ENCODE measurements around the gene EXTL1.

EXTL1 gene

GRCh38 chr1:26023826-26024225 lies 2.3 kb downstream of the EXTL1 start:
- DNase-seq (ENCODE audit: low read depth in 1 of 2, low spot score in 1 of 2) = no peak

- DNase-seq (ENCODE audit: low read depth in 1 of 2, low spot score in 1 of 2) = no peak
These were observed 3.5 kb downstream of the EXTL1 start for GRCh38 chr1:26025060-26025459.

- no peak for DNase-seq (ENCODE audit: low read depth in 1 of 2, low spot score in 1 of 2)
These were observed 3.9 kb downstream of the EXTL1 start for GRCh38 chr1:26025517-26025916.

- no peak for DNase-seq (ENCODE audit: low read depth in 1 of 2, low spot score in 1 of 2)
These were observed 6.3 kb downstream of the EXTL1 start for GRCh38 chr1:26027716-26028489.

- DNase-seq (ENCODE audit: low read depth in 1 of 2, low spot score in 1 of 2) = no peak
These were observed 7.0 kb downstream of the EXTL1 start for GRCh38 chr1:26028490-26028980.

GRCh38 chr1:26029054-26029863 lies 7.7 kb downstream of the EXTL1 start:
- no peak for DNase-seq (ENCODE audit: low read depth in 1 of 2, low spot score in 1 of 2)

GRCh38 chr1:26029864-26030481 lies 8.4 kb downstream of the EXTL1 start:
- no peak for DNase-seq (ENCODE audit: low read depth in 1 of 2, low spot score in 1 of 2)

- no peak for DNase-seq (ENCODE audit: low read depth in 1 of 2, low spot score in 1 of 2)
These were observed 9.6 kb downstream of the EXTL1 start for GRCh38 chr1:26031196-26031595.

GRCh38 chr1:26031611-26032220 lies 10.1 kb downstream of the EXTL1 start:
- DNase-seq (ENCODE audit: low read depth in 1 of 2, low spot score in 1 of 2) = no peak

GRCh38 chr1:26032656-26033357 lies 11.2 kb downstream of the EXTL1 start:
- no peak for DNase-seq (ENCODE audit: low read depth in 1 of 2, low spot score in 1 of 2)

- DNase-seq (ENCODE audit: low read depth in 1 of 2, low spot score in 1 of 2) = no peak
These were observed 13.1 kb downstream of the EXTL1 start for GRCh38 chr1:26034504-26035202.

- peak; percentile 78 to 88 for DNase-seq (ENCODE audit: low read depth in 1 of 2, low spot score in 1 of 2)
These were observed 13.8 kb downstream of the EXTL1 start for GRCh38 chr1:26035203-26035958.

GRCh38 chr1:26035959-26036755 lies 14.6 kb downstream of the EXTL1 start:
- peak; percentile 63 to 66 for DNase-seq (ENCODE audit: low read depth in 1 of 2, low spot score in 1 of 2)

GRCh38 chr1:26036756-26037281 lies 15.2 kb downstream of the EXTL1 start:
- DNase-seq (ENCODE audit: low read depth in 1 of 2, low spot score in 1 of 2) = no peak

GRCh38 chr1:26037904-26038303 lies 16.3 kb downstream of the EXTL1 start:
- no peak for DNase-seq (ENCODE audit: low read depth in 1 of 2, low spot score in 1 of 2)

- no peak for DNase-seq (ENCODE audit: low read depth in 1 of 2, low spot score in 1 of 2)
These were observed 16.9 kb downstream of the EXTL1 start for GRCh38 chr1:26038477-26038876.

- no peak for DNase-seq (ENCODE audit: low read depth in 1 of 2, low spot score in 1 of 2)
These were observed 17.3 kb downstream of the EXTL1 start for GRCh38 chr1:26038904-26039303.

- no peak for DNase-seq (ENCODE audit: low read depth in 1 of 2, low spot score in 1 of 2)
These were observed 19.8 kb downstream of the EXTL1 start for GRCh38 chr1:26041401-26041800.
